ENCODE data around the gene NUDT16.

Gene NUDT16

GRCh38 chr3:131421301-131421700, 39.7 kb downstream of the NUDT16 start:
- Histone ChIP-seq H3K4me3 (ENCODE audit: low read length) (no peak overlapping the region), H3K9me3 (ENCODE audit: control insufficient read depth, low read length) (no peaks in the 10 kb centered on the region), H3K9ac (ENCODE audit: low read length) (no peak overlapping the region), H3K27me3 (ENCODE audit: control insufficient read depth, insufficient read depth, low read length) (no peaks in the 10 kb centered on the region), H3K4me1 (ENCODE audit: control insufficient read depth, insufficient read depth, low read length) (no peaks in the 10 kb centered on the region), H3K36me3 (ENCODE audit: control insufficient read depth, insufficient read depth, low read length) (no peaks in the 10 kb centered on the region)

- Histone ChIP-seq H3K9ac (ENCODE audit: low read length) (no peak overlapping the region), H3K36me3 (ENCODE audit: control insufficient read depth, insufficient read depth, low read length) (no peaks in the 10 kb centered on the region), H3K4me3 (ENCODE audit: low read length) (no peak overlapping the region), H3K9me3 (ENCODE audit: control insufficient read depth, low read length) (no peaks in the 10 kb centered on the region), H3K27me3 (ENCODE audit: control insufficient read depth, insufficient read depth, low read length) (no peaks in the 10 kb centered on the region), H3K4me1 (ENCODE audit: control insufficient read depth, insufficient read depth, low read length) (no peaks in the 10 kb centered on the region)
These were observed 40.5 kb downstream of the NUDT16 start for GRCh38 chr3:131421957-131422498.

- Histone ChIP-seq H3K4me1 (ENCODE audit: control insufficient read depth, insufficient read depth, low read length) (no peaks in the 10 kb centered on the region), H3K9ac (ENCODE audit: low read length) (no peak overlapping the region), H3K27me3 (ENCODE audit: control insufficient read depth, insufficient read depth, low read length) (no peaks in the 10 kb centered on the region), H3K9me3 (ENCODE audit: control insufficient read depth, low read length) (no peaks in the 10 kb centered on the region), H3K36me3 (ENCODE audit: control insufficient read depth, insufficient read depth, low read length) (no peaks in the 10 kb centered on the region), H3K4me3 (ENCODE audit: low read length) (no peak overlapping the region)
These were observed 45.7 kb downstream of the NUDT16 start for GRCh38 chr3:131427226-131427625.

DNA sequence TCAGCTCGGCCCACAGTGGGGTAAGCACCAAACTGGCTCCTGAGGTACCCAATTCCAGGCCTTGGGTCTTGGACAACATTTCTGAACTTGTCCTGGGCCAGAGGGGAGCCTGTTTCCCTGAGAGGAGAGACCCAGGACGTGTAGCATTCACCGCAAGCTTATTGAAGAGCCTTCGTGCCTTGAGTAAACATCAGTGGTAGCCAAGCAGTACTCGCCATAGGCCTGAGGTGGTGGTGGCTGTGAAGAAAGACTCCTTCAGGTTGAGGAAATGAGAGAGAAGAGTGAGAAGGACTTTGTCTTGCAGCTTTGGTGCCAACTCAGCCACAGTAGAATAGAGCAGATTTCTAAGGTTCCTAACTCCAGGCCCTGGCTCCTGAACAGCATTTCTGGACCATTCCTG, 50.2 kb downstream of the NUDT16 start:
- Histone ChIP-seq H3K4me1 (ENCODE audit: control insufficient read depth, insufficient read depth, low read length) (no peaks in the 10 kb centered on the region), H3K4me3 (ENCODE audit: low read length) (no peak overlapping the region), H3K9me3 (ENCODE audit: control insufficient read depth, low read length) (no peaks in the 10 kb centered on the region), H3K27me3 (ENCODE audit: control insufficient read depth, insufficient read depth, low read length) (no peaks in the 10 kb centered on the region), H3K36me3 (ENCODE audit: control insufficient read depth, insufficient read depth, low read length) (no peaks in the 10 kb centered on the region), H3K9ac (ENCODE audit: low read length) (no peak overlapping the region)

DNA sequence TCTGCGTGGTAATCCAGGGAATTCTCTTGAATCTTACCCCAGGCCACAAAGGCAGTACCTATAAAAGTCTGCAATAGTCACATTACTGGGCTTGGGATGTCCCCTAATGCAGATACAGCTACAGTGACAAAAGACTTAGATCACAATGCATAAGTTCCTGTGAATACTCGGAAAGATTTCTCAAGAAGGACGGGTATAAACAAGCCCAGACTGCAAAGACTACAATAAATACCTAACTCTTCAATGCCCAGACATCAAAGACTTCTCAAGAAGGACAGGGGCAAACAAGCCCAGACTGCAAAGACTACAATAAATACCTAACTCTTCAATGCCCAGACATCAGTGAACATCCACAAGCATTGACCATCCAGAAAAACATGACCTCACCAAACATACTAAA, 50.9 kb downstream of the NUDT16 start:
- Histone ChIP-seq H3K9me3 (ENCODE audit: control insufficient read depth, low read length) (no peaks in the 10 kb centered on the region), H3K4me1 (ENCODE audit: control insufficient read depth, insufficient read depth, low read length) (no peaks in the 10 kb centered on the region), H3K9ac (ENCODE audit: low read length) (no peak overlapping the region), H3K27me3 (ENCODE audit: control insufficient read depth, insufficient read depth, low read length) (no peaks in the 10 kb centered on the region), H3K4me3 (ENCODE audit: low read length) (no peak overlapping the region), H3K36me3 (ENCODE audit: control insufficient read depth, insufficient read depth, low read length) (no peaks in the 10 kb centered on the region)

DNA sequence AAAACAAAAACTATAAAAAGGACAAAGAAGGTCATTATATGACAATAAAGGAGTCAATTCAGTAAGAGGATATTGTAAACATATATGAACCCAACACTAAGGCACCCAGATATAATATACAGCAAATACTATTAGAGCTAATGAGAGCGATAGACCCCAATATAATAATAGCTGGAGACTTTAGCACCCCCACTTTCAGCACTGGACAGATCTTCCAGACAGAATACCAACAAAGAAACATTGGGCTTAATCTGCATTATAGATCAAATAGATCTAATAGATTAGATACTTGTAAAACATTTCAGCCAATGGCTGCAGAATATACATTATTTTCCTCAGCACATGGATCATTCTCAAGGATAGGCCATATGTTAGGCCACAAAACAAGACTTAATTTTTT, 53.4 kb downstream of the NUDT16 start:
- Histone ChIP-seq H3K36me3 (ENCODE audit: control insufficient read depth, insufficient read depth, low read length) (no peaks in the 10 kb centered on the region), H3K9me3 (ENCODE audit: control insufficient read depth, low read length) (no peaks in the 10 kb centered on the region), H3K4me3 (ENCODE audit: low read length) (no peak overlapping the region), H3K4me1 (ENCODE audit: control insufficient read depth, insufficient read depth, low read length) (no peaks in the 10 kb centered on the region), H3K27me3 (ENCODE audit: control insufficient read depth, insufficient read depth, low read length) (no peaks in the 10 kb centered on the region), H3K9ac (ENCODE audit: low read length) (no peak overlapping the region)

Measured in mucosa of stomach (tissue), 1 donor.